Lower lobe of right lung (tissue), 2 donors: Measurements from ENCODE around the gene TGFBI. TPM values are rescaled to one million over a fixed set of nuclear protein-coding genes. Genes with fewer than 3 reads are reported as not detected.

Experiments used
- ATAC-seq, 2 donors: fragments of 200-7000 bp; cut with Tn5 transposase; one replicate each; pipeline ENCODE4 v1.9.1; 2020 to 2022; ENCODE audit warnings: mild to moderate bottlenecking in 2 of 2, moderate library complexity in 2 of 2
- DNase-seq: peaks from one replicate; pipeline ENCODE4 v3.0.0-alpha.2; 2020
- H3K27ac ChIP-seq: fragments of 200-600 bp; one replicate; pipeline ENCODE4 v1.8.0; 2022
- H3K27me3 ChIP-seq: fragments of 200-600 bp; one replicate; pipeline ENCODE4 v1.8.0; 2022; ENCODE audit warnings: low read depth
- H3K36me3 ChIP-seq: fragments of 200-600 bp; one replicate; pipeline ENCODE4 v1.8.0; 2022; ENCODE audit warnings: mild to moderate bottlenecking
- H3K4me1 ChIP-seq: fragments of 200-600 bp; one replicate; pipeline ENCODE4 v1.8.0; 2022
- H3K4me3 ChIP-seq: fragments of 200-600 bp; one replicate; pipeline ENCODE4 v1.8.0; 2022; ENCODE audit warnings: mild to moderate bottlenecking
- H3K9me3 ChIP-seq: fragments of 200-600 bp; one replicate; pipeline ENCODE4 v1.8.0; 2022
- intact Hi-C: fragments of 100-400 bp; cut with DNase I; formaldehyde crosslinking; loops from one replicate; pipeline ENCODE4 v1.11.0; 2022
- total RNA-seq: library from RNA; stranded (reverse); fragmentation: NEBNext Ultra II Directional; extraction: Animal tissue kit (Norgen Biotek cat#: 25700); gene quantifications from one replicate; pipeline ENCODE4 v1.2.1, GENCODE V29; 2021
- TF ChIP-seq, protein P1 (sequence below): fragments of 200-600 bp; IDR thresholded peaks from one replicate; pipeline ENCODE4 v1.8.0; 2022; ENCODE audit warnings: antibody characterized with exemption, mild to moderate bottlenecking
- donor health status: DM: no; HTN: yes; CAD: no; lungs with severe emphysema.

Gene TGFBI
- total RNA-seq, 1 donor from 2014 or later: 140 TPM

DNA sequence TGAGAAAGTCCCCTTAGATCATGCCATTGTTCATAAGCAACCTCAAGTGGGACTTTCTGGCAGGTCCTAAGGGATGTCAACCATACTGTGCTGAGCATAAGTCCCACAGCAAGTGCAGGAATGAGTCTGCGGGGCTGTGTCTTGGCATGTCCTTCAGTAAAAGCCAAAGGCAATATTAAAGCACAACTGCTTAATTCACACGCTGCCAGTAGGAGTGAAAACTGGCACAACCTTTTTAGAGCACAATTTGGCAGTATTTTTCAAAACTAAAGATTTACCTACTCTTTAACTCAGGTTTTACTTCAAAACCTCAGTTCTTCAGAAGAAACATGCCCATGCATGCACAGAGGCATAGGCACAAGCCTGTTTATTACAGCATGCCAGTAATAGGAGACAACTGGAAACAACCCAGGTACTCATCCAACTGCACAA lies 79.4 kb downstream of the TGFBI start:
- Histone ChIP-seq H3K36me3 (no peaks in the 10 kb centered on the region), H3K27ac (no peak overlapping the region), H3K4me3 (no peak overlapping the region), H3K27me3 (no peaks in the 10 kb centered on the region), H3K4me1 (peaks cover 6% of the 10 kb centered on the region), H3K9me3 (no peaks in the 10 kb centered on the region)
- intact Hi-C loops: no loop called here
- TF ChIP-seq, protein P1, sequence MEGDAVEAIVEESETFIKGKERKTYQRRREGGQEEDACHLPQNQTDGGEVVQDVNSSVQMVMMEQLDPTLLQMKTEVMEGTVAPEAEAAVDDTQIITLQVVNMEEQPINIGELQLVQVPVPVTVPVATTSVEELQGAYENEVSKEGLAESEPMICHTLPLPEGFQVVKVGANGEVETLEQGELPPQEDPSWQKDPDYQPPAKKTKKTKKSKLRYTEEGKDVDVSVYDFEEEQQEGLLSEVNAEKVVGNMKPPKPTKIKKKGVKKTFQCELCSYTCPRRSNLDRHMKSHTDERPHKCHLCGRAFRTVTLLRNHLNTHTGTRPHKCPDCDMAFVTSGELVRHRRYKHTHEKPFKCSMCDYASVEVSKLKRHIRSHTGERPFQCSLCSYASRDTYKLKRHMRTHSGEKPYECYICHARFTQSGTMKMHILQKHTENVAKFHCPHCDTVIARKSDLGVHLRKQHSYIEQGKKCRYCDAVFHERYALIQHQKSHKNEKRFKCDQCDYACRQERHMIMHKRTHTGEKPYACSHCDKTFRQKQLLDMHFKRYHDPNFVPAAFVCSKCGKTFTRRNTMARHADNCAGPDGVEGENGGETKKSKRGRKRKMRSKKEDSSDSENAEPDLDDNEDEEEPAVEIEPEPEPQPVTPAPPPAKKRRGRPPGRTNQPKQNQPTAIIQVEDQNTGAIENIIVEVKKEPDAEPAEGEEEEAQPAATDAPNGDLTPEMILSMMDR: no peak
- ATAC-seq (no peak), DNase-seq (no peak)

DNA sequence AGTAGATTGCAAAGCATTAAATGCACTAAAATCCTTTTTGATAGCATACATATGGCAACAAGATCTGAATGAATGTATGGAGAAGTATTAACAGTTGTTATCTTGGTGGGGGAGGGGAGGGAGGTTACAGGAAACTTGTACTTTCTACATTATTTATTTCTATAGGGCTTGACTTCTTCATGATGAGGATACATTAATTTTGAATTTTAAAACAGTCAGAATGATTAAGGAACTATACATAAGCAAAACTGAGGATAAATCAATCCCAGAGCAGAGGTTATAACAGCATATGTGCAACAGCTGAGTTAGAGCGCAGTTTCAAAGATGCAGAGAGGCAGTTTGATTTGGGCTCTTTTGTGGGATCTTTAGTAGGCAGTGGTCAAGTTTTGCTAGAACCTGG lies 80.0 kb downstream of the TGFBI start:
- Histone ChIP-seq H3K4me3 (no peak overlapping the region), H3K9me3 (no peaks in the 10 kb centered on the region), H3K27ac (no peak overlapping the region), H3K4me1 (peaks cover 6% of the 10 kb centered on the region), H3K36me3 (no peaks in the 10 kb centered on the region), H3K27me3 (no peaks in the 10 kb centered on the region)
- no peak for DNase-seq
- intact Hi-C loops: no loop called here
- ATAC-seq: no peak
- TF ChIP-seq, protein P1: no peak

DNA sequence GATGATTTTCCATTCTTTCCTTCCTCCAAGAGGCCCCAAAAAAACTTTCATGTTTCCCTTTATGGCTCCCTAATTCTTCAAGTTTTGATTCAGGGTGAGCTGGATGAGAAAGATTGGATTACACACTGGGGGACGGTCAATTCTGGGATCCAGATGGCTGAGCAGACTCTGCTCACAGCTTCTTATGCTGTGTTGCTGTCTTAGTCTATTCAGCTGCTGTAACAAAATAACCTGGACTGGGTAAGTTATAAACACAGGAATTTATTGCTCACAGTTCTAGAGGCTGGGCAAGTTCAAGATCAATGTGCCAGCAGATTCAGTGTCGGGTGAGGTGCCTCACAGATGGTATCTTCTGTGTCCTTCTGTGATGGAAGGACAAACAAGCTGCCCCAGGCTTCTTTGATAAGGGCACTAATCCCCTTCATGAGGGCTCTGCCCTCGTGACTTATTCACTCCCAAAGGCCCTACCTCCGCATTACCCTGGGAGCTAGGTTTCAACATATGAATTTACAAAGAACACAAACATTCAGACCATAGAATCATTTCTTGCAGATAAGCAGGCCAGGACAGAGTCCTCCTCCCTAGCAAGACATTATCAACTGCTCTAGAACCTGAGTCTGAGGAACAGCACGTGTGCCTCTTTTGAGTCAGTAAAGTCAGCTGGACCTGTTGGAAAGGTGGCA lies 80.8 kb downstream of the TGFBI start:
- Histone ChIP-seq H3K4me3 (no peak overlapping the region), H3K4me1 (no peaks in the 10 kb centered on the region), H3K9me3 (no peaks in the 10 kb centered on the region), H3K36me3 (no peaks in the 10 kb centered on the region), H3K27ac (no peak overlapping the region), H3K27me3 (no peaks in the 10 kb centered on the region)
- intact Hi-C loops: no loop called here
- no peak for ATAC-seq
- no peak for DNase-seq
- TF ChIP-seq, protein P1: no peak

Other genes with a start within 250 kb of the TGFBI start
- gene SLC25A48, start 194.3 kb upstream of the TGFBI start, total RNA-seq: 0.24 TPM
- not detected for gene IL9, start 133.1 kb upstream of the TGFBI start, total RNA-seq
- not detected for gene LECT2, start 74.0 kb upstream of the TGFBI start, total RNA-seq
- 61.9 TPM for gene SMAD5, start 103.9 kb downstream of the TGFBI start, total RNA-seq
- not detected for gene SMIM32, start 164.2 kb downstream of the TGFBI start, total RNA-seq